Right lobe of liver (tissue), 4 donors: ENCODE results near the gene PTCHD1.

Experiments
- CTCF ChIP-seq, 4 donors: fragments of 200-600 bp in 3 of 4; fragments of 450-650 bp in 1 of 4; IDR thresholded peaks; one replicate each; pipeline versions ENCODE4 v1.5.1 to v1.8.0; 2016 to 2022; ENCODE audit warnings: antibody characterized with exemption in 4 of 4, mild to moderate bottlenecking in 2 of 4
- POLR2A ChIP-seq: fragments of 450-650 bp; IDR thresholded peaks from one replicate; pipeline ENCODE4 v1.6.1; 2017; ENCODE audit warnings: antibody characterized with exemption, mild to moderate bottlenecking
- donor health status: DM: no; HTN: no; CAD: no.
- donor health status: DM: no; HTN: no; CAD: no.
- donor health status: DM: no; HTN: yes; CAD: no.

- TF ChIP-seq CTCF (IDR thresholded peaks at IDR 0.05) (no peak), POLR2A (no peak)
These were observed 54.6 kb downstream of the PTCHD1 start for GRCh38 chrX:23389196-23389792.
